Neural cell (in vitro differentiated cells): ENCODE measurements around the gene PSMD8. TPM values are rescaled to one million over a fixed set of nuclear protein-coding genes. Genes with fewer than 3 reads are reported as not detected.

ENCODE experiments used
- H2AFZ ChIP-seq: fragments of 200-600, 300-800 bp; sonication (generic), shearing (Covaris generic); 2 replicates; pipeline ENCODE4 v1.6.0; 2014; ENCODE audit warnings: low read depth, mild to moderate bottlenecking, antibody characterized with exemption, low read length, moderate library complexity
- H3F3A ChIP-seq: fragments of 200-600 bp; shearing (Covaris generic); 2 replicates; pipeline ENCODE4 v1.6.1; 2016; ENCODE audit warnings: mild to moderate bottlenecking, moderate library complexity, mixed read lengths, antibody characterized with exemption, low read length; ENCODE audit not compliant: insufficient read depth, poor library complexity, severe bottlenecking
- H3K27ac ChIP-seq: fragments of 200-600, 300-800 bp; sonication (generic), shearing (Covaris generic); 2 replicates; pipeline ENCODE4 v1.5.1; 2014; ENCODE audit warnings: mild to moderate bottlenecking, low read length, moderate library complexity
- H3K27me3 ChIP-seq: fragments of 300-800, 200-600 bp; sonication (generic), shearing (Covaris generic); 2 replicates; pipeline ENCODE4 v1.6.0; 2014; ENCODE audit warnings: mild to moderate bottlenecking, low read depth, low read length, moderate library complexity; ENCODE audit not compliant: insufficient read depth
- H3K36me3 ChIP-seq: fragments of 300-800, 200-600 bp; sonication (generic), shearing (Covaris generic); 2 replicates; pipeline ENCODE4 v1.5.1; 2014; ENCODE audit warnings: mild to moderate bottlenecking, antibody characterized with exemption, low read length, moderate library complexity; ENCODE audit not compliant: insufficient read depth
- H3K4me2 ChIP-seq: fragments of 300-800, 200-600 bp; sonication (generic), shearing (Covaris generic); 2 replicates; pipeline ENCODE4 v1.6.0; 2014; ENCODE audit warnings: mild to moderate bottlenecking, low read length
- H3K4me3 ChIP-seq: fragments of 300-800, 200-600 bp; sonication (generic), shearing (Covaris generic); 2 replicates; pipeline ENCODE4 v1.5.1; 2014; ENCODE audit warnings: mild to moderate bottlenecking, low read length, moderate library complexity
- H3K79me2 ChIP-seq: fragments of 200-600 bp; shearing (Covaris generic); replicated peaks from 2 replicates; pipeline ENCODE4 v1.6.0; 2014; ENCODE audit warnings: mild to moderate bottlenecking, low read length, moderate library complexity; ENCODE audit not compliant: insufficient read depth
- H3K9ac ChIP-seq: fragments of 300-800, 200-600 bp; sonication (generic), shearing (Covaris generic); 2 replicates; pipeline ENCODE4 v1.6.1; 2016; ENCODE audit warnings: mild to moderate bottlenecking, low read length, mixed read lengths
- H3K9me2 ChIP-seq: fragments of 200-600 bp; shearing (Covaris generic); 2 replicates; pipeline ENCODE4 v1.6.1; 2016; ENCODE audit warnings: mild to moderate bottlenecking, low read length, mixed read lengths; ENCODE audit not compliant: insufficient read depth
- H3K9me3 ChIP-seq: fragments of 200-600, 300-800 bp; sonication (generic), shearing (Covaris generic); 2 replicates; pipeline ENCODE4 v1.6.1; 2016; ENCODE audit warnings: mild to moderate bottlenecking, mixed run types, low read length, moderate library complexity, mixed read lengths
- H4K20me1 ChIP-seq: fragments of 200-600 bp; shearing (Covaris generic); 2 replicates; pipeline ENCODE4 v1.6.1; 2016; ENCODE audit warnings: mild to moderate bottlenecking, mixed run types; ENCODE audit not compliant: insufficient read depth
- EP300 ChIP-seq: fragments of 450-650 bp; conservative IDR thresholded peaks from 2 replicates; pipeline ENCODE4 v1.6.1; 2014; ENCODE audit warnings: antibody characterized with exemption, mild to moderate bottlenecking, moderate library complexity; ENCODE audit not compliant: poor library complexity, severe bottlenecking
- EZH2 ChIP-seq: fragments of 200-600, 300-800 bp; shearing (Covaris generic), sonication (generic); IDR thresholded peaks from 2 replicates; pipeline ENCODE4 v1.6.1; 2014; ENCODE audit warnings: antibody characterized with exemption, low read length, borderline replicate concordance, mild to moderate bottlenecking; ENCODE audit not compliant: insufficient read depth, poor library complexity, severe bottlenecking
- MXI1 ChIP-seq: fragments of 450-650 bp; conservative IDR thresholded peaks from 2 replicates; pipeline ENCODE4 v1.6.1; 2014; ENCODE audit warnings: antibody characterized with exemption, mild to moderate bottlenecking; ENCODE audit not compliant: poor library complexity, severe bottlenecking
- POLR2AphosphoS5 ChIP-seq: IDR thresholded peaks from 2 replicates; pipeline ENCODE4 v1.6.1; 2012
- RAD21 ChIP-seq: fragments of 450-650 bp; conservative IDR thresholded peaks from 2 replicates; pipeline ENCODE4 v1.6.1; 2014; ENCODE audit warnings: antibody characterized with exemption, mild to moderate bottlenecking, moderate library complexity
- SMC3 ChIP-seq: fragments of 450-650 bp; conservative IDR thresholded peaks from 2 replicates; pipeline ENCODE4 v1.6.1; 2014; ENCODE audit warnings: antibody characterized with exemption, mild to moderate bottlenecking, moderate library complexity; ENCODE audit not compliant: poor library complexity
- TAF1 ChIP-seq: IDR thresholded peaks from 2 replicates; pipeline ENCODE4 v1.6.1; 2012; ENCODE audit warnings: low read depth
- polyA plus RNA-seq: library from polyadenylated mRNA; depleted of rRNA; stranded (reverse); fragments of >200 nt; gene quantifications from 2 replicates; pipeline ENCODE4 v1.2.3, GENCODE V29; 2014
- TF ChIP-seq, protein P1 (sequence below): fragments of 450-650 bp; IDR thresholded peaks from 2 replicates; pipeline ENCODE4 v1.5.1; 2014; ENCODE audit warnings: antibody characterized with exemption, mild to moderate bottlenecking, moderate library complexity; ENCODE audit not compliant: poor library complexity, severe bottlenecking

The PSMD8 gene
- polyA plus RNA-seq, 1 donor from 2014 or later, result 334 TPM

DNA sequence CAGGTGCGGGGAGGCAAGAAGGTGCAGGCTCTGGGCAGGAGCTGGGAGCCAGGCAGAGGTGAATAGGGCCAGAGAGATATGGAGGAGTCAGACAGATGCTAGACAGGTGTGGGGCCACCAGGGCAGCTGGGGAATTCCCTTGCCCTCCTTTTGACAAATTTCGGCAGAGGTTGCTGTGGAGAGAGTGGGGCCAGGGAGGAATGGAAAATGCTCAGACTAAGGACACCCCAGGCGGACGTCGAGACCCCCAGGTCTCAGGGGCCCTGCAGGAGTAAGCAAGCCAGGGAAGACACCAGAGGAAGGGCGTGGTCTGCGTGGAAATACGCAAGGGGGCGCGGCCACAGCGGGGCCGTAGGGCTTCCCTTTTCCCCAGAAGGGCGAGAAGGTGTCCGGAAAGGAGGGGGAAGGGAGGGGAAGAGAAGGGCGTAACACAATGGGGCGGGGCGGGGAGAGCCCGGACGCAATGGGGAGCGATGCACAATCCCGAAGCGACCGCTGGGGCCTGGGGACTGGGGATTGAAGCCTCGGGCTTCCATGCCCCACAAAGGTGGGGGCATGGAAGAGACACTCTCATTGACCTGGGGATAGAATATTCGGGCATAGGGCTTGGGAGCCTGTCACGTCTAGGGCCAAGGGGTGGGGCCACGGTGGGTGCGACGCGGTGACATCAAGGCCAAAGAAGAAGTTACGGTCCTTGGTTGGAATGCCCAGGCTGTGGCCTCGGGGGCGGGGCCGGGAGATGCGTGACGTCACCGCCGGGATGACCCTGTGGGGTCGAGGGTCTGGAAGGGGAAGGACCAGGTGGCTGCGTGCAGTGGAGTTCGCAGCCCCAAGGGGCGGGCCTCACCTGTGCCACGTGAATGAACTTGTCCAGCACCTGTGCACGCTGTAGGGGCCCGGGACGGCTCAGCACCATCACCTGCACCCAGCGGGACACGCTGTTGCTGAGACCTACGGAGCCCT, 43.5 kb downstream of the PSMD8 start:
- Histone ChIP-seq H3K27ac (no peak overlapping the region), H4K20me1 (no peaks in the 10 kb centered on the region), H3K79me2 (no peaks in the 10 kb centered on the region), H3K9me2 (no peaks in the 10 kb centered on the region), H3F3A (no peaks in the 10 kb centered on the region), H3K9ac (no peak overlapping the region), H2AFZ (no peak overlapping the region), H3K27me3 (no peaks in the 10 kb centered on the region), H3K9me3 (no peaks in the 10 kb centered on the region), H3K4me3 (peak overlapping the region; percentile 18), H3K4me2 (no peak overlapping the region), H3K36me3 (no peaks in the 10 kb centered on the region)
- TF ChIP-seq MXI1 (no peak), SMC3 (no peak), EP300 (no peak), POLR2AphosphoS5 (no peak)
- TF ChIP-seq, protein P1, sequence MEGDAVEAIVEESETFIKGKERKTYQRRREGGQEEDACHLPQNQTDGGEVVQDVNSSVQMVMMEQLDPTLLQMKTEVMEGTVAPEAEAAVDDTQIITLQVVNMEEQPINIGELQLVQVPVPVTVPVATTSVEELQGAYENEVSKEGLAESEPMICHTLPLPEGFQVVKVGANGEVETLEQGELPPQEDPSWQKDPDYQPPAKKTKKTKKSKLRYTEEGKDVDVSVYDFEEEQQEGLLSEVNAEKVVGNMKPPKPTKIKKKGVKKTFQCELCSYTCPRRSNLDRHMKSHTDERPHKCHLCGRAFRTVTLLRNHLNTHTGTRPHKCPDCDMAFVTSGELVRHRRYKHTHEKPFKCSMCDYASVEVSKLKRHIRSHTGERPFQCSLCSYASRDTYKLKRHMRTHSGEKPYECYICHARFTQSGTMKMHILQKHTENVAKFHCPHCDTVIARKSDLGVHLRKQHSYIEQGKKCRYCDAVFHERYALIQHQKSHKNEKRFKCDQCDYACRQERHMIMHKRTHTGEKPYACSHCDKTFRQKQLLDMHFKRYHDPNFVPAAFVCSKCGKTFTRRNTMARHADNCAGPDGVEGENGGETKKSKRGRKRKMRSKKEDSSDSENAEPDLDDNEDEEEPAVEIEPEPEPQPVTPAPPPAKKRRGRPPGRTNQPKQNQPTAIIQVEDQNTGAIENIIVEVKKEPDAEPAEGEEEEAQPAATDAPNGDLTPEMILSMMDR, result no peak

DNA sequence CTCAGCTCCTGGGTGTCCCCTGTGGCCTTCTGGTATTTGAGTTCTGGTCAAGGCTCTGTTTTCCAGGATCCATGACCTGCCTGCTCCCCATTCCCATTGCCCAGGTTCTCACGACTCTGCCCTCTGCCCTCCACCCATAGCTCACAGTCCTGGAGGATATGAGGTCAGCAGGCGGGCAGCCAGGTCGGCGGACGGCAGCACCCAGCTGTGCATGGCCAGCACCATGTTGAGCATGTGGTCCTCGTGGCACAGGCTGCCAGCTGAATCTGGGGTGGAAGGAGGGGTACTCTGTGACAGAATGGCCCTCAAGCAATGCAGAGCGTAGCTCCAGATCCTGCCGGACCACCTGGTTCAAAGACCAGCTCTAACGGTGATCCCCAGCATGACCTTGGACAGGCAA, 46.6 kb downstream of the PSMD8 start:
- TF ChIP-seq, protein P1, result no peak
- TF ChIP-seq SMC3 (no peak), TAF1 (no peak), RAD21 (no peak), EP300 (no peak), EZH2 (no peak)
- Histone ChIP-seq H3K4me3 (no peak overlapping the region), H3K9ac (no peak overlapping the region), H3K27ac (no peak overlapping the region), H3K36me3 (no peaks in the 10 kb centered on the region), H3K9me3 (no peaks in the 10 kb centered on the region), H3K27me3 (no peaks in the 10 kb centered on the region), H3F3A (no peaks in the 10 kb centered on the region), H4K20me1 (no peaks in the 10 kb centered on the region), H3K9me2 (no peaks in the 10 kb centered on the region), H3K79me2 (no peaks in the 10 kb centered on the region), H3K4me2 (no peak overlapping the region), H2AFZ (no peak overlapping the region)
